ENCODE data around the gene ZNF316. TPM values are rescaled to one million over a fixed set of nuclear protein-coding genes. Genes with fewer than 3 reads are reported as not detected.

ZNF316 gene
- total RNA-seq, 1 donor from 2014 or later, result 16.3 TPM

GRCh38 chr7:6642239-6642839 lies 5.2 kb downstream of the ZNF316 start:
- FAIRE-seq (no peak), DNase-seq (ENCODE audit: low read depth) (no peak)
- Histone ChIP-seq H3K27me3 (ENCODE audit: control insufficient read depth, insufficient read depth, low read length) (no peaks in the 10 kb centered on the region), H3K4me3 (ENCODE audit: low read depth, low read length) (no peak overlapping the region), H3K36me3 (ENCODE audit: control insufficient read depth, insufficient read depth, low read length) (peaks cover 33% of the 10 kb centered on the region)
- TF ChIP-seq CTCF (IDR thresholded peaks at IDR 0.05; ENCODE audit: insufficient read depth, low read length, severe bottlenecking), result no peak

- DNase-seq (ENCODE audit: low read depth) (no peak), FAIRE-seq (no peak)
- H3K36me3 ChIP-seq (ENCODE audit: control insufficient read depth, insufficient read depth, low read length), result peaks cover 33% of the 10 kb centered on the region
- H3K27me3 ChIP-seq (ENCODE audit: control insufficient read depth, insufficient read depth, low read length), result no peaks in the 10 kb centered on the region
- no peak overlapping the region for H3K4me3 ChIP-seq (ENCODE audit: low read depth, low read length)
- TF ChIP-seq CTCF (IDR thresholded peaks at IDR 0.05; ENCODE audit: insufficient read depth, low read length, severe bottlenecking), result no peak
These were observed 5.9 kb downstream of the ZNF316 start for GRCh38 chr7:6642861-6643640.

- TF ChIP-seq CTCF (IDR thresholded peaks at IDR 0.05; ENCODE audit: insufficient read depth, low read length, severe bottlenecking), result no peak
- peaks cover 35% of the 10 kb centered on the region for H3K36me3 ChIP-seq (ENCODE audit: control insufficient read depth, insufficient read depth, low read length)
- H3K27me3 ChIP-seq (ENCODE audit: control insufficient read depth, insufficient read depth, low read length), result no peaks in the 10 kb centered on the region
These were observed 7.0 kb downstream of the ZNF316 start for GRCh38 chr7:6643915-6644625.

GRCh38 chr7:6644728-6645127 lies 7.6 kb downstream of the ZNF316 start:
- H3K4me3 ChIP-seq (ENCODE audit: low read depth, low read length), result no peak overlapping the region
- H3K36me3 ChIP-seq (ENCODE audit: control insufficient read depth, insufficient read depth, low read length), result peaks cover 35% of the 10 kb centered on the region
- DNase-seq (ENCODE audit: low read depth) (no peak), FAIRE-seq (no peak)
- no peaks in the 10 kb centered on the region for H3K27me3 ChIP-seq (ENCODE audit: control insufficient read depth, insufficient read depth, low read length)
- no peak for TF ChIP-seq CTCF (IDR thresholded peaks at IDR 0.05; ENCODE audit: insufficient read depth, low read length, severe bottlenecking)

More at GRCh38 chr7:6643915-6644625, 7.0 kb downstream of the ZNF316 start:
- DNase-seq (ENCODE audit: low read depth), result no peak
- no peak for FAIRE-seq
- no peak overlapping the region for H3K4me3 ChIP-seq (ENCODE audit: low read depth, low read length)

GRCh38 chr7:6646465-6646864 lies 9.3 kb downstream of the ZNF316 start:
- Histone ChIP-seq H3K36me3 (ENCODE audit: control insufficient read depth, insufficient read depth, low read length) (peaks cover 37% of the 10 kb centered on the region), H3K27me3 (ENCODE audit: control insufficient read depth, insufficient read depth, low read length) (no peaks in the 10 kb centered on the region), H3K4me3 (ENCODE audit: low read depth, low read length) (no peak overlapping the region)
- no peak for DNase-seq (ENCODE audit: low read depth)
- FAIRE-seq, result no peak
- TF ChIP-seq CTCF (IDR thresholded peaks at IDR 0.05; ENCODE audit: insufficient read depth, low read length, severe bottlenecking), result no peak
